Mucosa of descending colon (tissue), 3 donors: ENCODE data around the gene MMP15. TPM values are rescaled to one million over a fixed set of nuclear protein-coding genes. Genes with fewer than 3 reads are reported as not detected.

ENCODE experiments used
- ATAC-seq: fragments of 200-7000 bp; cut with Tn5 transposase; one replicate; pipeline ENCODE4 v1.9.1; 2020; ENCODE audit warnings: mild to moderate bottlenecking, moderate library complexity
- DNase-seq, 3 donors: peaks; one replicate each; pipeline ENCODE4 v3.0.0-alpha.2; 2020
- H3K36me3 ChIP-seq: fragments of 200-600 bp; one replicate; pipeline ENCODE4 v1.8.0; 2021; ENCODE audit warnings: low read depth, mild to moderate bottlenecking
- H3K4me1 ChIP-seq: fragments of 200-600 bp; one replicate; pipeline ENCODE4 v1.8.0; 2021; ENCODE audit warnings: low read depth, mild to moderate bottlenecking
- H3K4me3 ChIP-seq: fragments of 200-600 bp; one replicate; pipeline ENCODE4 v1.8.0; 2021; ENCODE audit warnings: mild to moderate bottlenecking
- H3K9me3 ChIP-seq: fragments of 200-600 bp; one replicate; pipeline ENCODE4 v1.8.0; 2021; ENCODE audit warnings: mild to moderate bottlenecking
- intact Hi-C, 2 donors: fragments of 100-400 bp; cut with DNase I in 1 of 2; cut with micrococcal nuclease in 1 of 2; formaldehyde crosslinking; loops; one replicate each; pipeline versions ENCODE4 v1.11.0 to v1.11.1; 2022; cut with DNase I, micrococcal nuclease
- total RNA-seq, 3 donors: library from RNA; stranded (reverse); fragmentation: NEBNext Ultra II Directional in 2 of 3; extraction: Animal tissue kit (Norgen Biotek cat#: 25700) in 2 of 3; gene quantifications; one replicate each; pipeline versions ENCODE4 v1.2.1 to v1.2.4, GENCODE V29; 2021 to 2023
- TF ChIP-seq, protein P1 (sequence below): fragments of 200-600 bp; IDR thresholded peaks from one replicate; pipeline ENCODE4 v1.8.0; 2022; ENCODE audit warnings: antibody characterized with exemption, mild to moderate bottlenecking
- donor health status: DM: no; HTN: no; CAD: no; lungs with moderate emphysema.
- donor health status: DM: no; HTN: no; CAD: no.
- donor health status: DM: no; HTN: yes; CAD: no.

MMP15 gene
- total RNA-seq, 3 donors from 2014 or later, result 57.9 to 140 (median 96.5) TPM

- Histone ChIP-seq H3K4me3 (no peak overlapping the region), H3K4me1 (peaks cover 20% of the 10 kb centered on the region), H3K9me3 (no peaks in the 10 kb centered on the region), H3K36me3 (no peaks in the 10 kb centered on the region)
- ATAC-seq, result no peak
- no peak for DNase-seq
- intact Hi-C loops, result no loop called here
- TF ChIP-seq, protein P1, sequence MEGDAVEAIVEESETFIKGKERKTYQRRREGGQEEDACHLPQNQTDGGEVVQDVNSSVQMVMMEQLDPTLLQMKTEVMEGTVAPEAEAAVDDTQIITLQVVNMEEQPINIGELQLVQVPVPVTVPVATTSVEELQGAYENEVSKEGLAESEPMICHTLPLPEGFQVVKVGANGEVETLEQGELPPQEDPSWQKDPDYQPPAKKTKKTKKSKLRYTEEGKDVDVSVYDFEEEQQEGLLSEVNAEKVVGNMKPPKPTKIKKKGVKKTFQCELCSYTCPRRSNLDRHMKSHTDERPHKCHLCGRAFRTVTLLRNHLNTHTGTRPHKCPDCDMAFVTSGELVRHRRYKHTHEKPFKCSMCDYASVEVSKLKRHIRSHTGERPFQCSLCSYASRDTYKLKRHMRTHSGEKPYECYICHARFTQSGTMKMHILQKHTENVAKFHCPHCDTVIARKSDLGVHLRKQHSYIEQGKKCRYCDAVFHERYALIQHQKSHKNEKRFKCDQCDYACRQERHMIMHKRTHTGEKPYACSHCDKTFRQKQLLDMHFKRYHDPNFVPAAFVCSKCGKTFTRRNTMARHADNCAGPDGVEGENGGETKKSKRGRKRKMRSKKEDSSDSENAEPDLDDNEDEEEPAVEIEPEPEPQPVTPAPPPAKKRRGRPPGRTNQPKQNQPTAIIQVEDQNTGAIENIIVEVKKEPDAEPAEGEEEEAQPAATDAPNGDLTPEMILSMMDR, result no peak
These were observed 7.2 kb downstream of the MMP15 start for GRCh38 chr16:58032710-58033293.

DNA sequence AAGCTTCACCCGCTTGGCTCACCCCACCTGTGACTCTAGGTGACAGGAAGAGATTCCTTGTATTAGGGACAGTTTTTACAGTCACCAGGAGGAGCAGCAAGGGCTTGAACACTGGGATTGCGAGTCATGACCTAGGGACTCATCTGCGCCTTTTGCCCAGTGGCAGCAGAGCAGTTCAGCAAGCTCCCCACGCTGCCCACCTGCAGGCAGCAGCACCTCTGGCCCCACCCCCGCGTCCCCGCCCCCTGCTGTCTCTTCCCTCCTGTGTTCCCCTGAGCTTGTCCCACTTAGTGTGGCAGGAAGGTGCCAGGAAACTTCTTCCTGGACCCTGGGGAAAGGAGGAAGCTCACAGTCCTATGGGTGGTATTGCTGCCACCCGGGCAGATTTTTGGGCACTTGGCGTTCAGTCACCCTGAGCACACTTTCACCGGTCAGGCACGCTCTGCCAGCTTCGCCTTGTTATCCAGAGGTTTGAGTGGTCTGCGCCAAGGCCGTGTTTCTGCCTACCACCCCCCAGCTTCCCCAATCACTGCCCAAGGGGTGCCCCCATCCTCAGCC is 8.7 kb downstream of the MMP15 start:
- DNase-seq (no peak), ATAC-seq (no peak)
- Histone ChIP-seq H3K4me3 (no peak overlapping the region), H3K9me3 (no peaks in the 10 kb centered on the region), H3K4me1 (peaks cover 6% of the 10 kb centered on the region), H3K36me3 (no peaks in the 10 kb centered on the region)
- TF ChIP-seq, protein P1, result no peak
- intact Hi-C loops, result no loop called here

GRCh38 chr16:58034774-58035173 is 9.2 kb downstream of the MMP15 start:
- intact Hi-C loops, result no loop called here
- ATAC-seq, result no peak
- H3K36me3 ChIP-seq, result no peaks in the 10 kb centered on the region
- DNase-seq, result no peak
- TF ChIP-seq, protein P1, result no peak
- H3K4me3 ChIP-seq, result no peak overlapping the region
- no peaks in the 10 kb centered on the region for H3K9me3 ChIP-seq
- H3K4me1 ChIP-seq, result peaks cover under 1% of the 10 kb centered on the region

GRCh38 chr16:58035356-58036170 is 10.0 kb downstream of the MMP15 start:
- ATAC-seq (no peak), DNase-seq (no peak)
- Histone ChIP-seq H3K4me3 (no peak overlapping the region), H3K4me1 (no peaks in the 10 kb centered on the region), H3K36me3 (no peaks in the 10 kb centered on the region), H3K9me3 (no peaks in the 10 kb centered on the region)
- TF ChIP-seq, protein P1, result no peak
- intact Hi-C loops, result no loop called here

- no peaks in the 10 kb centered on the region for H3K4me1 ChIP-seq
- TF ChIP-seq, protein P1, result no peak
- intact Hi-C loops, result no loop called here
- ATAC-seq, result no peak
- no peaks in the 10 kb centered on the region for H3K9me3 ChIP-seq
- H3K4me3 ChIP-seq, result no peak overlapping the region
- H3K36me3 ChIP-seq, result peaks cover 2% of the 10 kb centered on the region
- DNase-seq, result no peak
These were observed 11.4 kb downstream of the MMP15 start for GRCh38 chr16:58036943-58037342.
